ENCODE results near the gene HOXD8. TPM values are rescaled to one million over a fixed set of nuclear protein-coding genes. Genes with fewer than 3 reads are reported as not detected.

The HOXD8 gene
- total RNA-seq, 1 donor from 2014 or later: not detected

DNA sequence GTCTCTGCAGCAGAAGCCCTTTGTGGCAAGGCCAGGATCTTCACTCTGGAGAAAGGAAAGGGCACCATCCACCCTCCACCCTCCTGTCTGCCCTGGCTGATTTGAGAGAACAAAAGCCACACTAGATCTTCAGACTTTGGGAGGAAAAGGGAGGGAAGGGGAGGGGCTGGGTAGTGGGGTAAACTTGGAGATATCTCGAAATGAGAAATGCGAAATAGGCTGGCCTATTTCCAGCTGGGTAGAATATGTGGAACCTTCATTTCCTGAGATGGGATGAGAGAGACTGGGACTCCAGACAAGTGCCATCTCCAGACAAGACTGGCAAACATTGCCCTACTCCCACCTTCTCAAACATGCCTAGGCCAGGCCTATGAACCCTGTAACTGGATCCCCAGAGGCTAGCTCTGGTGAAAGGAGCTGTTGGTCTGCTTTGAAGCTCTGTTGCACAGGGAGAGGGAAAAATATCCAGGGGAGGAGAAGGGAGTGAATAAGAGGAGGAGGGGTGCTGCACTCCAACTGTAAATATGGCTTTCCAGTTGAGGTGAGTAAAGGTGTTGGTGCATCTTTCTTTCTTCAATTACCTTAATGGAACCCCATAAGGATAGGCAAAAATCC lies 28.2 kb upstream of the HOXD8 start:
- no peak overlapping the region for H3K27ac ChIP-seq
- no peak overlapping the region for H3K27ac Mint-ChIP-seq
- no peak for DNase-seq (ENCODE audit: low spot score)
- no peaks in the 10 kb centered on the region for H3F3A ChIP-seq (ENCODE audit: low read depth)
- H4K20me1 ChIP-seq (ENCODE audit: low read depth): peaks cover 99% of the 10 kb centered on the region
- H3K9me3 Mint-ChIP-seq: peaks cover 6% of the 10 kb centered on the region
- TF ChIP-seq EZH2 (IDR thresholded peaks at IDR 0.05) (no peak), EZH2phosphoT487 (IDR thresholded peaks at IDR 0.05) (no peak)
- TF ChIP-seq, protein P1, sequence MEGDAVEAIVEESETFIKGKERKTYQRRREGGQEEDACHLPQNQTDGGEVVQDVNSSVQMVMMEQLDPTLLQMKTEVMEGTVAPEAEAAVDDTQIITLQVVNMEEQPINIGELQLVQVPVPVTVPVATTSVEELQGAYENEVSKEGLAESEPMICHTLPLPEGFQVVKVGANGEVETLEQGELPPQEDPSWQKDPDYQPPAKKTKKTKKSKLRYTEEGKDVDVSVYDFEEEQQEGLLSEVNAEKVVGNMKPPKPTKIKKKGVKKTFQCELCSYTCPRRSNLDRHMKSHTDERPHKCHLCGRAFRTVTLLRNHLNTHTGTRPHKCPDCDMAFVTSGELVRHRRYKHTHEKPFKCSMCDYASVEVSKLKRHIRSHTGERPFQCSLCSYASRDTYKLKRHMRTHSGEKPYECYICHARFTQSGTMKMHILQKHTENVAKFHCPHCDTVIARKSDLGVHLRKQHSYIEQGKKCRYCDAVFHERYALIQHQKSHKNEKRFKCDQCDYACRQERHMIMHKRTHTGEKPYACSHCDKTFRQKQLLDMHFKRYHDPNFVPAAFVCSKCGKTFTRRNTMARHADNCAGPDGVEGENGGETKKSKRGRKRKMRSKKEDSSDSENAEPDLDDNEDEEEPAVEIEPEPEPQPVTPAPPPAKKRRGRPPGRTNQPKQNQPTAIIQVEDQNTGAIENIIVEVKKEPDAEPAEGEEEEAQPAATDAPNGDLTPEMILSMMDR (IDR thresholded peaks at IDR 0.05): no peak
- no peaks in the 10 kb centered on the region for H3K79me2 ChIP-seq (ENCODE audit: low read depth)
- no peaks in the 10 kb centered on the region for H3K4me1 ChIP-seq
- H2AFZ ChIP-seq (replicated peaks): no peak overlapping the region
- H3K4me1 Mint-ChIP-seq: peaks cover 10% of the 10 kb centered on the region
- no peak overlapping the region for H3K4me2 ChIP-seq
- no peaks in the 10 kb centered on the region for H3K36me3 ChIP-seq
- no peaks in the 10 kb centered on the region for H3K9me3 ChIP-seq (ENCODE audit: low read depth)
- no peak overlapping the region for H3K4me3 Mint-ChIP-seq
- peaks cover 100% of the 10 kb centered on the region for H3K27me3 ChIP-seq
- no peak overlapping the region for H3K4me3 ChIP-seq
- no peak overlapping the region for H3K9ac ChIP-seq
- no peaks in the 10 kb centered on the region for H3K36me3 Mint-ChIP-seq
- peaks cover 98% of the 10 kb centered on the region for H3K27me3 Mint-ChIP-seq (ENCODE audit: insufficient read depth, low read depth)

DNA sequence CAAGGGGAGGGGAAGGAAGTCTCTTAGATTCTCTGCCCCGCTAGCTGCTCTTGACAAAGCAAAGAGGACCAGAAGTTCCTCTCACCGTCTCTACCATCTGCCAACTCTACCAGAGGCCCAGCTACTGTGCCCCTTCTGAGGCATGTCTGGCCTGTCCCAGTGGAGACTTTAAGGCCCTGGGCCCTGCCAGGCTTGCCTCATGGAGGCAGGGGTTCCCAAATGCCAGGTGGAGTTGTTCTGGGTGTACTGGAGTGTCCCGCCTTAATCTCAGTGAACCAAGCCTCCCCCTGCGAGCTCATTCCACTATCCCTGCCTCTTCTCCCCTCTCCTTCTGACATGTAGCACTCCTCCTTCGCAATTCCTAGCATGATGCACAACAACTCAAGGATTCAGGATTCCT lies 27.7 kb upstream of the HOXD8 start:
- Histone ChIP-seq H3K79me2 (ENCODE audit: low read depth) (no peaks in the 10 kb centered on the region), H3K27ac (no peak overlapping the region), H3F3A (ENCODE audit: low read depth) (no peaks in the 10 kb centered on the region), H3K4me3 (no peak overlapping the region), H3K4me1 (no peaks in the 10 kb centered on the region), H3K9me3 (ENCODE audit: low read depth) (no peaks in the 10 kb centered on the region), H3K4me2 (no peak overlapping the region), H3K9ac (no peak overlapping the region), H2AFZ (replicated peaks) (no peak overlapping the region), H4K20me1 (ENCODE audit: low read depth) (peaks cover 99% of the 10 kb centered on the region), H3K36me3 (no peaks in the 10 kb centered on the region), H3K27me3 (peaks cover 100% of the 10 kb centered on the region)
- Mint-ChIP-seq H3K36me3 (no peaks in the 10 kb centered on the region), H3K4me1 (peaks cover 11% of the 10 kb centered on the region), H3K27me3 (ENCODE audit: insufficient read depth, low read depth) (peaks cover 95% of the 10 kb centered on the region), H3K4me3 (peak overlapping the region; percentile 17), H3K27ac (no peak overlapping the region), H3K9me3 (peaks cover 6% of the 10 kb centered on the region)
- DNase-seq (ENCODE audit: low spot score): no peak
- TF ChIP-seq EZH2phosphoT487 (IDR thresholded peaks at IDR 0.05) (no peak), EZH2 (IDR thresholded peaks at IDR 0.05) (no peak)
- TF ChIP-seq, protein P1 (IDR thresholded peaks at IDR 0.05): no peak

DNA sequence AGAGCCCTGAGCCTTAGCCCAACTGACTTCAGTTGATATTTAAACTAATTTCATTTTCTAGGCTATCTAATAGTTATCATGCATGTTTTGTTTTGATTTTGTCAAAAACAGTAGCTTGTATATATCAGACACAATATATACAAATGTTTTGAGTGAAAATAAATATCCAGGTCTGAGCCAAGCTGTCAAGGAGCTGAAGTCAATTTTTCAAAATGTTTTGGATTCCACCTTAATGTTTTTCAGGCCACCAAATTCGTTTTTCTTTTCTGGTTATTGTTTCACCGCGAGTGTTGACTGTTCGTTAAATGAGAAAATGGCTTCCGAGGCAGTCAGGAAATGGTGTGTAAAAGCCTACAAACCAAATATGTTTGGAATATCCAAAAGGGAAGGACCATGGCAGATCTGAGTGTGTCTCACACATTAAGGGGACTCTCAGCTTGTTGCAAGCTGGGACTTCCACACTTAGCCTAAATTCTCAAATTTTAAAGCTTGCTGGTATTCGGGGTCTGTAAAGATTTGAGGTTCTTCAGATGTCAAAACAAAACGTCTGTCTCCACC lies 27.1 kb upstream of the HOXD8 start:
- Histone ChIP-seq H3K9ac (no peak overlapping the region), H2AFZ (replicated peaks) (no peak overlapping the region), H3K27me3 (peaks cover 100% of the 10 kb centered on the region), H3K27ac (no peak overlapping the region), H3K9me3 (ENCODE audit: low read depth) (no peaks in the 10 kb centered on the region), H3K4me2 (no peak overlapping the region), H4K20me1 (ENCODE audit: low read depth) (peaks cover 98% of the 10 kb centered on the region), H3K4me3 (no peak overlapping the region), H3K36me3 (no peaks in the 10 kb centered on the region), H3K4me1 (no peaks in the 10 kb centered on the region), H3F3A (ENCODE audit: low read depth) (no peaks in the 10 kb centered on the region), H3K79me2 (ENCODE audit: low read depth) (no peaks in the 10 kb centered on the region)
- H3K27me3 Mint-ChIP-seq (ENCODE audit: insufficient read depth, low read depth): peaks cover 93% of the 10 kb centered on the region
- DNase-seq (ENCODE audit: low spot score): no peak
- no peak overlapping the region for H3K4me3 Mint-ChIP-seq
- TF ChIP-seq, protein P1 (IDR thresholded peaks at IDR 0.05): no peak
- TF ChIP-seq EZH2 (IDR thresholded peaks at IDR 0.05): peak; percentile 42
- TF ChIP-seq EZH2phosphoT487 (IDR thresholded peaks at IDR 0.05): no peak
- H3K4me1 Mint-ChIP-seq: peaks cover 14% of the 10 kb centered on the region
- H3K36me3 Mint-ChIP-seq: no peaks in the 10 kb centered on the region
- H3K27ac Mint-ChIP-seq: no peak overlapping the region
- H3K9me3 Mint-ChIP-seq: peaks cover 6% of the 10 kb centered on the region

All from neural progenitor cell (in vitro differentiated cells).